Fibroblast of mammary gland (primary cell): Measurements from ENCODE around the gene TXLNB.

Experiments
- DNase-seq: peaks from one replicate; pipeline ENCODE4 v3.0.0-alpha.2; 2010; ENCODE audit warnings: low read depth
- H3K4me3 ChIP-seq: 2 replicates; pipeline ENCODE4 v1.5.1; 2011; ENCODE audit warnings: low read depth, mild to moderate bottlenecking, low read length, moderate library complexity; ENCODE audit not compliant: control insufficient read depth
- TF ChIP-seq, protein P1 (sequence below): conservative IDR thresholded peaks from 2 replicates; pipeline ENCODE4 v1.5.1; 2011; ENCODE audit warnings: low read depth, low read length, inconsistent platforms; ENCODE audit not compliant: control insufficient read depth, insufficient read depth

The TXLNB gene

GRCh38 chr6:139251691-139252390 lies 40.0 kb downstream of the TXLNB start:
- no peak for DNase-seq
- H3K4me3 ChIP-seq, result no peak overlapping the region
- TF ChIP-seq, protein P1, sequence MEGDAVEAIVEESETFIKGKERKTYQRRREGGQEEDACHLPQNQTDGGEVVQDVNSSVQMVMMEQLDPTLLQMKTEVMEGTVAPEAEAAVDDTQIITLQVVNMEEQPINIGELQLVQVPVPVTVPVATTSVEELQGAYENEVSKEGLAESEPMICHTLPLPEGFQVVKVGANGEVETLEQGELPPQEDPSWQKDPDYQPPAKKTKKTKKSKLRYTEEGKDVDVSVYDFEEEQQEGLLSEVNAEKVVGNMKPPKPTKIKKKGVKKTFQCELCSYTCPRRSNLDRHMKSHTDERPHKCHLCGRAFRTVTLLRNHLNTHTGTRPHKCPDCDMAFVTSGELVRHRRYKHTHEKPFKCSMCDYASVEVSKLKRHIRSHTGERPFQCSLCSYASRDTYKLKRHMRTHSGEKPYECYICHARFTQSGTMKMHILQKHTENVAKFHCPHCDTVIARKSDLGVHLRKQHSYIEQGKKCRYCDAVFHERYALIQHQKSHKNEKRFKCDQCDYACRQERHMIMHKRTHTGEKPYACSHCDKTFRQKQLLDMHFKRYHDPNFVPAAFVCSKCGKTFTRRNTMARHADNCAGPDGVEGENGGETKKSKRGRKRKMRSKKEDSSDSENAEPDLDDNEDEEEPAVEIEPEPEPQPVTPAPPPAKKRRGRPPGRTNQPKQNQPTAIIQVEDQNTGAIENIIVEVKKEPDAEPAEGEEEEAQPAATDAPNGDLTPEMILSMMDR, result no peak

GRCh38 chr6:139251045-139251690 lies 40.6 kb downstream of the TXLNB start:
- TF ChIP-seq, protein P1, result no peak
- H3K4me3 ChIP-seq, result no peak overlapping the region
- no peak for DNase-seq

- peak; percentile 62 for DNase-seq
- TF ChIP-seq, protein P1, result peak; percentile 79
Observed at GRCh38 chr6:139250296-139251044, 41.3 kb downstream of the TXLNB start.

DNA sequence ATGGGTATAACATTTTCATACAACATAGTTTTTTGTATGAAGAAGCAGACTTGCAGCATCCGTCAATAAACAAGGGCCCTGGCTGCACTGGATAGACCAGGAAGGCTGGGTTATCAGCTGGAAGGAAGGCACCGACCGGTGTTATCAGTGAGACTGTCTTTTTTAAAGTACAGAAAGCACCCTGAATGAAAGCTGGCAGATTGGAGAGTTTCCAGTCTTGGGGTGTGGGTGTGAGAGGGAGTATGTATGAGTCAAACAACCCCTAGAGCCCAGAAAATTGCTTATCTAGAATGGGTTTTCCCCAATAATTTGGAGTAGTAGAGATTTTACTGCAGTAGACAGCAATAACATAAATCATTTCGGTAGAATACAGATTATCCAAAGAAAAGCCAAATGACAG lies 42.4 kb downstream of the TXLNB start:
- no peak for DNase-seq
- H3K4me3 ChIP-seq, result no peak overlapping the region
- TF ChIP-seq, protein P1, result no peak

More at GRCh38 chr6:139250296-139251044, 41.3 kb downstream of the TXLNB start:
- no peak overlapping the region for H3K4me3 ChIP-seq

GRCh38 chr6:139248911-139249310 lies 42.9 kb downstream of the TXLNB start:
- TF ChIP-seq, protein P1, result no peak
- no peak for DNase-seq
- no peak overlapping the region for H3K4me3 ChIP-seq

DNA sequence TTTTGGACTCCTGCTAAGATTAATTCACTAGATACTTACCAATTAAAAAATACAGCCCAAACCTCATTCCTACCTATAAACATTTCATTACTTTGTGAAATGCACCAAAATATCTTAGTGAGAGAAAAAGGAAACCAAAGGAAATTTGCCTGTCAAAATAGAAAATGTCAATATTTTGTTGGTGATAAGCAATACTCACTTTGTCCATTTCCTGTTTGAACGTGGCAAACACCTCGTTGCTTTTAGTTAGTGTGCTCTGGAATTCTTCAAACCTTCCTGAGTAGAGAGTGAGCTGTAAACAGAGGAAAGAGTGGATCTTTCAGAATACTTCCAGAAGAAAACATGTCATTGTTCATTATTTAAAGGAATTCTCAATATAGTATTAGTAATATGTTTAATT lies 44.2 kb downstream of the TXLNB start:
- DNase-seq, result no peak

More for the DNA sequence above, 44.2 kb downstream of the TXLNB start:
- no peak overlapping the region for H3K4me3 ChIP-seq
- TF ChIP-seq, protein P1, result no peak
